ENCODE measurements around the gene FZD2. TPM values are rescaled to one million over a fixed set of nuclear protein-coding genes. Genes with fewer than 3 reads are reported as not detected.
"Not testable (repeated sequence)": the region's sequence is repeated elsewhere in the genome, so short reads cannot be mapped to it uniquely, and the experiment has no call there.

FZD2 gene
- total RNA-seq, 2 experiments from 2014 or later: 0.10 to 0.25 TPM

- H3K9me3 Mint-ChIP-seq; H3K4me3 Mint-ChIP-seq; H3K27ac Mint-ChIP-seq; DNase-seq; H3K27me3 Mint-ChIP-seq; H3K36me3 Mint-ChIP-seq (ENCODE audit: low read depth); H3K4me1 Mint-ChIP-seq: not testable (repeated sequence)
- ChIA-PET POLR2A (interaction anchor here (1.0 kb wide), 1 partner anchor 20 kb away, joined by 3 read pairs; the partner anchor contains the start of gene FZD2), CTCF (interaction anchor here (0.8 kb wide), 1 partner anchor 135 kb away, joined by 3 read pairs; no protein-coding TSS in a partner anchor)
Observed at GRCh38 chr17:44537922-44538321, 19.4 kb upstream of the FZD2 start.

- no peak for DNase-seq
- Mint-ChIP-seq H3K9me3 (no peaks in the 10 kb centered on the region), H3K27me3 (peaks cover 7% of the 10 kb centered on the region), H3K4me1 (no peaks in the 10 kb centered on the region), H3K27ac (no peak overlapping the region), H3K4me3 (no peak overlapping the region), H3K36me3 (ENCODE audit: low read depth) (no peaks in the 10 kb centered on the region)
- ChIA-PET CTCF (no interaction called here), POLR2A (no interaction called here)
Observed at GRCh38 chr17:44539673-44540072, 17.6 kb upstream of the FZD2 start.

GRCh38 chr17:44540246-44541084 lies 16.8 kb upstream of the FZD2 start:
- DNase-seq: no peak
- Mint-ChIP-seq H3K4me3 (no peak overlapping the region), H3K9me3 (no peaks in the 10 kb centered on the region), H3K27ac (no peak overlapping the region), H3K36me3 (ENCODE audit: low read depth) (no peaks in the 10 kb centered on the region), H3K27me3 (peaks cover 12% of the 10 kb centered on the region), H3K4me1 (no peaks in the 10 kb centered on the region)
- ChIA-PET POLR2A (no interaction called here), CTCF (no interaction called here)

DNA sequence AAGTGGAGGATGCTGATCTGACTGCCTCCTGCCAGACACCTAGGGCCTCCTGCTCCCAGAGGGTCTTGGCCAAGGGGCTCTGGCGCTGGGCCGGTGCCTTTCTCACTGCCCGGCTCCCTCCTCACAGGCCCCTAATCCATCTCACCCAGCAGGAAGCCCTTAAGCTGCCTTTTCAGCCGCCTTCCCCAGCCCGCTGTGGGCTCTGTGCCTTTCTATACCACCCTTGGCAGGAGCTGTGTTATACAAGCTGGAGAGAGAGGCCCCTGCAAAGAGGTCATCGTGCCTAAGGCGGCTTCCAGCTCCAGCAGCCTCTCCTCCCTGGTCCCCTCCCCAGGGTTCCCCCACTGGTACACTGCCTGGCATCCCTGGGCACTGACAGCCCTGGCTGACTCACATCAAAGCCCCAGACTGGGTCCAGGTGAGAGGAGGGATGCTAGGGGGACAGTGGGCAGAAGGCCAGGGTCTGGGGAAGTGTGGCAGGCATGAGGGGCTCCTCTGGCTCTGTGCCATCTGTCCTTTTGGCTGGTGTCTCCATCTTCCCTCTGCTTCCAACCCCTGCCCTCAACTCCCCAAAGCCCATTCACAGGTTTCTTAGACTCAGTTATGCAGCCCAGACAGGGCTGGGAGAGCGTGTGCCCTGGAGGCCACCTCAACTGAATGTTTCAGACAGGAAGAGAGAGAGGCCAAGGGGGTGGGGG lies 15.3 kb upstream of the FZD2 start:
- no peak overlapping the region for H3K27ac Mint-ChIP-seq
- ChIA-PET CTCF (interaction anchor here (1.1 kb wide), 1 partner anchor 8 kb away, joined by 4 read pairs; no protein-coding TSS in a partner anchor), POLR2A (interaction anchor here (2.7 kb wide), 1 partner anchor 16 kb away, joined by 8 read pairs; the partner anchor contains the start of gene FZD2)
- H3K36me3 Mint-ChIP-seq (ENCODE audit: low read depth): no peaks in the 10 kb centered on the region
- DNase-seq: no peak
- no peak overlapping the region for H3K4me3 Mint-ChIP-seq
- peaks cover 3% of the 10 kb centered on the region for H3K4me1 Mint-ChIP-seq
- no peaks in the 10 kb centered on the region for H3K9me3 Mint-ChIP-seq
- H3K27me3 Mint-ChIP-seq: peaks cover 18% of the 10 kb centered on the region

- H3K27me3 Mint-ChIP-seq: peaks cover 19% of the 10 kb centered on the region
- H3K9me3 Mint-ChIP-seq: no peaks in the 10 kb centered on the region
- POLR2A ChIA-PET: interaction anchor here (2.7 kb wide), 1 partner anchor 14 kb away, joined by 8 read pairs; the partner anchor contains the start of gene FZD2
- no peak overlapping the region for H3K27ac Mint-ChIP-seq
- CTCF ChIA-PET: interaction anchor here (1.4 kb wide), 1 partner anchor 10 kb away, joined by 5 read pairs; no protein-coding TSS in a partner anchor
- no peaks in the 10 kb centered on the region for H3K36me3 Mint-ChIP-seq (ENCODE audit: low read depth)
- H3K4me1 Mint-ChIP-seq: peaks cover 3% of the 10 kb centered on the region
- DNase-seq: no peak
- no peak overlapping the region for H3K4me3 Mint-ChIP-seq
Observed at GRCh38 chr17:44543213-44543904, 13.9 kb upstream of the FZD2 start.

- no peaks in the 10 kb centered on the region for H3K9me3 Mint-ChIP-seq
- no peak overlapping the region for H3K4me3 Mint-ChIP-seq
- H3K36me3 Mint-ChIP-seq (ENCODE audit: low read depth): no peaks in the 10 kb centered on the region
- peaks cover 21% of the 10 kb centered on the region for H3K27me3 Mint-ChIP-seq
- peaks cover 3% of the 10 kb centered on the region for H3K4me1 Mint-ChIP-seq
- no peak overlapping the region for H3K27ac Mint-ChIP-seq
- POLR2A ChIA-PET: interaction anchor here (2.7 kb wide), 1 partner anchor 14 kb away, joined by 8 read pairs; the partner anchor contains the start of gene FZD2
- DNase-seq: no peak
- CTCF ChIA-PET: interaction anchor here (1.4 kb wide), 1 partner anchor 11 kb away, joined by 5 read pairs; no protein-coding TSS in a partner anchor
Observed at GRCh38 chr17:44543905-44544523, 13.3 kb upstream of the FZD2 start.

DNA sequence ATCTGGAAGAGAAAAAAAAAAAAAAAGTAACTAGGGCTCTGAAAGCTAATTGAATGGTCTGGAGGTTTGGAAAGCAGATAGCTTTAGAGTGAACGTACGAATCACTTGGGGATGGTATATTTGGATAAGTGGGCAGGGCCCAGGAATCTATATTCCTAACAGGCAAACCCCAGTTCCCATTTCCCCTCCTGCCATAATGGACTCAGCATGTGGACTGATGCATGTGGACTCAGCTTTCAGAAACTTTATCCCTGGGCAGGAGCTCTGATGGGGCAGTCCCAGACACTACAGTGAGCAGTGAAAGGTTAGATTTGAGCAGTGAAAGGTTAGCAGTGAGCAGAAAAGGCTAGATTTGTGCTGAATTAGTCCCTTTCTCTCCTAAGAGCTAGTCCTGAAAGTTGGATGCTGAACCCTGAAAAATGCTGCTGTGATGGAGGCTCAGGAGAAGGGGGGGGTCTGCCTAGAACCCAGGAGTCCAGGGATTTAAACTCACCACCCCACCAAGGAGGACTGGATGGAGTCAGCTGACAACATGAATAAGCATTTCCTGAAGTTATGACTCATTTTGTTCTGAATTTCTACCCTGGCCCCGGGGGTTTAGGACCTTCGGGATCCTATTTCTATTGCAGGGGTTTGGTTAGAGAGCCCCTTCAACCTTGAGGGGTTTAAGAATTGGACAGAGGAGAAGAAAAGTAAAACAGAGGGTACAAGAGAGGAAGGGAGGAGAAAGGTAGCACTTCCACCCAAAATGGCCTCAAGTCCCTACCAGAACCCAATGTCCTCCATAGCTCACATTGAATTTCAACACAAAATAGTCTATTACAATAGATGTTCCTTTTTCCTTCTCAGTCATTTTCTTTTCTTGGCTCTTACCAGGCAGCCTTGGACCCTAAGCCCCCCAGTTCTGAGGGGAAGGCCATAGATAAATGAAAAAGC lies 10.3 kb upstream of the FZD2 start:
- Mint-ChIP-seq H3K9me3 (no peaks in the 10 kb centered on the region), H3K36me3 (ENCODE audit: low read depth) (no peaks in the 10 kb centered on the region), H3K27ac (no peak overlapping the region), H3K4me1 (peaks cover 3% of the 10 kb centered on the region), H3K4me3 (no peak overlapping the region), H3K27me3 (peaks cover 32% of the 10 kb centered on the region)
- no peak for DNase-seq
- ChIA-PET POLR2A (no interaction called here), CTCF (interaction anchor here (1.2 kb wide), 1 partner anchor 10 kb away, joined by 3 read pairs; no protein-coding TSS in a partner anchor)

DNA sequence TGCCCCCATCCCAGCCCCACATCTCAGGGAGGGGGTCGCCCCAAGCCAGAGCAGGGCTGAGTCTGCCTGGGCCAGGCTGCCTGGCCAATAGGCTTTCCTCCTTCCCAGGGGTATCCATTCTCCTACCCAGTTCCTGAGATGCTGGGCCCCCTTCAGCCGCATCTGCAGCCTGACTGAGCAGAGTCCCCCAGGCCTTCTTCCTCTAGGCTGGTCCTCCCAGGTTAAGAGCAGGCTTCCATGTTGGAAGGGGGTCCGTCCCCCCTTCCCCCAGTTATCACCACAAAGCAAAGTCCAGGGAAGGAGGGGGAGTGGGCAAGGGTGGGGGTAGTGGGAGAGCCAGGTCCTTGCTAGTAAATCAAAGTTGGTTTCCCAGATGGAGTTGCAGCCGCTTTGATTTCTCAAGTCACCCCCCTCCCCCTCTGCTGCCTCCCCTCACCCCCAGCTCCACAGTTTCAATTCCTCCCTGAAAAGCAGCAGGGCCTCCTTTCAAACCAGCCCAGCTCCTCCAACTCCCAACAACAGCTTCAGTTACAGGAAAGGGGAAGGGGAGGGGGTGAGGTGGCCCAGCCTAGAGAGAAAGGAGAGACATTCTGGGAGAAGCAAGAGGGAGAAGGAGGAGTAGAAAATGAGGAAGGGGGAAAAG lies 9.5 kb upstream of the FZD2 start:
- no peak for DNase-seq
- Mint-ChIP-seq H3K27ac (no peak overlapping the region), H3K4me1 (peaks cover 3% of the 10 kb centered on the region), H3K36me3 (ENCODE audit: low read depth) (no peaks in the 10 kb centered on the region), H3K9me3 (no peaks in the 10 kb centered on the region), H3K27me3 (peaks cover 40% of the 10 kb centered on the region), H3K4me3 (no peak overlapping the region)
- POLR2A ChIA-PET: no interaction called here
- CTCF ChIA-PET: no interaction called here

DNA sequence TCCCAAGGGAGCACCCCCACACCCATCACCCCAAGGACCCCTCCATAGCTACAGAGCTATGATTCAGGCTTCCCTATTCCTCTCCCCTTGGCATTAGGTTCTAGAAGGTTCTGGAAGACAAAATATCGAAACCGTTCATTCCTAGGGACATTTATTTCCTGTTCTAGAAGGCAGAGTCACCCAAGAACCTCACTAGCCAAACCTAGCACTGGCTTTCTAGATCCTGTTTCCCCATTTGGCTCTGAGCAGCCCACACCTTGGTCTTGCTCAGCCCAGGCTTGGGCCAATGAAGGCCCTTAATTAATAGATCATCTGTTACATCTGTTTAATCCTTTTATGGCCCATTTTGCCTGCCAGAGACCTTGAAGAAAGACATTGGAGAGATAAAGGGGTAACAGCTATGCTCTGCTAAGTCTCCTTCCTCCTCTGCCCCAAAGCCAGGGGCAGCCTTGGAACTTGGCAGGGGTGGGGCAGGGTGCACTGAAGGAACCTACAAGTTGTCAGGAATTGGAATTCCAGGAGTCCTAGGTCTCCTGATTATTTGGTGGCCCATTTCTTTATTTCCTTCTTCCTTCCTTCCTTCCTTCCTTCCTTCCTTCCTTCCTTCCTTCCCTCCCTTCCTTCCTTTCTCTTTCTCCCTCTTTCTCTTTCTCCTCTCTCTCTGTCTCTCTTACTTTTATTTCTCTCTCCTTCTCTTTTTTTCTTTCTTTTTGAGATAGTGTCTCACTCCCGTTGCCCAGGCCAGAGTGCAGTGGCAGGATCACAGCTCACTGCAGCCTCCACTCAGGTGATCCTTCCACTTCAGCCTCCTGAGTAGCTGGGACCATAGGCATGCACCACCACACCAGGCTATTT lies 8.7 kb upstream of the FZD2 start:
- H3K4me1 Mint-ChIP-seq: peaks cover 3% of the 10 kb centered on the region
- H3K27me3 Mint-ChIP-seq: peaks cover 41% of the 10 kb centered on the region
- ChIA-PET CTCF (no interaction called here), POLR2A (no interaction called here)
- DNase-seq: no peak
- H3K4me3 Mint-ChIP-seq: no peak overlapping the region
- H3K9me3 Mint-ChIP-seq: no peaks in the 10 kb centered on the region
- no peak overlapping the region for H3K27ac Mint-ChIP-seq
- H3K36me3 Mint-ChIP-seq (ENCODE audit: low read depth): no peaks in the 10 kb centered on the region

DNA sequence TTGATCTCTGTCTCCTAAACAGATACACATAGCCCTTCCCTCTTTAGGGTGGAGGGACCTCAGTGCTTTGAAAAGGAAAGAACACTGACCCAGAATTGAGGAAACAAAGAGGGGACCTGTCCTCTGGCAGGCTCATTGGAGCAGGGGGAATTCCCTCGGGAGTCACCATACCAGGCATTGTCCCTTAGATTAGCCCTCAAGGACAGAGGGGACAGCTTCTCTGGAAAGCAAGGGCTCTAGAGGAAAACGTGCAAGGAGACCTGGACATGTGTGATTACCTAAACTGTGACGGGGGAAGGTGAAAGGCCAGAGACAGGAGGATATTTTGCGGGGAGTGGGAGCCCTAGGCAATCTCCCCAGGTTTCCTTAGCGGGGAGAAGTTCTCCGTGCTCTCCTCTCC lies 7.6 kb upstream of the FZD2 start:
- H3K9me3 Mint-ChIP-seq: no peaks in the 10 kb centered on the region
- H3K4me1 Mint-ChIP-seq: peaks cover 3% of the 10 kb centered on the region
- no peak overlapping the region for H3K27ac Mint-ChIP-seq
- no peak overlapping the region for H3K4me3 Mint-ChIP-seq
- H3K36me3 Mint-ChIP-seq (ENCODE audit: low read depth): no peaks in the 10 kb centered on the region
- DNase-seq: no peak
- CTCF ChIA-PET: interaction anchor here (0.9 kb wide), 1 partner anchor 16 kb away, joined by 3 read pairs; no protein-coding TSS in a partner anchor
- peaks cover 36% of the 10 kb centered on the region for H3K27me3 Mint-ChIP-seq
- POLR2A ChIA-PET: no interaction called here

DNA sequence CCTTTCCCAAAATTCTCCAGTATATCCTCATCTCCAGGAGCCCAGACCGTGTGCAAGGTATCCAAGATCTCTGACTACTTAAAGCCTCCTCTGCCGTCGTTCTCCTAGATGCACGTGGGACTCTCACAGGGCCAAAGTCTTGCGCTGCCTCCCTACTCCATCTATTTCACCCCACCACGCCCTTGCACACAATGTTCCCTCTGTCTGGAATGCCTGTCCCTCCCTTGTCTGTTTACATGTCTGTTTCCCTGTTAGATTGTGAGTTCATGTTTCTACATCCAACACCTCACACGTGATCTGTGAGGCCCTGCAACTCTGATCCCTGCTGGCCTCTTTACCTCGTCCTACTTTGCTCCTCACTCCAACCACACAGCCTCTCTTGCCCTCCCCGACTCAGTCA lies 4.9 kb upstream of the FZD2 start:
- Mint-ChIP-seq H3K36me3 (ENCODE audit: low read depth) (no peaks in the 10 kb centered on the region), H3K4me1 (peaks cover 14% of the 10 kb centered on the region), H3K27me3 (peaks cover 51% of the 10 kb centered on the region), H3K9me3 (no peaks in the 10 kb centered on the region), H3K27ac (no peak overlapping the region), H3K4me3 (no peak overlapping the region)
- no peak for DNase-seq
- ChIA-PET CTCF (no interaction called here), POLR2A (no interaction called here)

Measured in activated CD4-positive, alpha-beta memory T cell treated with anti-CD3 and anti-CD28 coated beads, Interleukin-2, amount 10 ng/mL, durations not matched to agents 7 days and 5 days (primary cell).